ENCODE results near the gene PTPRU.
A peak's percentile ranks its signal among the peaks of the same experiment; 100 is the strongest.
"Not testable (repeated sequence)": the region's sequence is repeated elsewhere in the genome, so short reads cannot be mapped to it uniquely, and the experiment has no call there.

Gene PTPRU

DNA sequence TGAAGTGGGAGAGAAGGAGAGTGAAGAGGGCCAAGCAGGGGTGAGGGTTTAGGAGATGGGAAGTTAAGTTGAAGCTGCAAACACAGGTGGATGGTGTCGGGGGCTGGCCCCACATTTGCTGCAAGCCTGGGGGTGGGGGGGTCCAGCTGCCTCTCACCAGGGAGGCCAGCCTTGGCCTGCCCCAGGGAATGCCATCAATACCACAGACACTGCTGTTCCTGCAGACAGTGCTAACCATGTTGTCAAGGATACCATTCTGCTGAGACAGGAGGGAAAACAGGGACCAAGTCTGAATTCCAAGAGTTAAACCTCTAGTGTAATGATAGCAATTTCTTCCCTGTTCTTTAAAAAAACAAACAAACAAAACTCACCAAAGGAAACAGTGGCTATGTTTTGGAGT lies 13.6 kb upstream of the PTPRU start:
- no peak for DNase-seq

DNA sequence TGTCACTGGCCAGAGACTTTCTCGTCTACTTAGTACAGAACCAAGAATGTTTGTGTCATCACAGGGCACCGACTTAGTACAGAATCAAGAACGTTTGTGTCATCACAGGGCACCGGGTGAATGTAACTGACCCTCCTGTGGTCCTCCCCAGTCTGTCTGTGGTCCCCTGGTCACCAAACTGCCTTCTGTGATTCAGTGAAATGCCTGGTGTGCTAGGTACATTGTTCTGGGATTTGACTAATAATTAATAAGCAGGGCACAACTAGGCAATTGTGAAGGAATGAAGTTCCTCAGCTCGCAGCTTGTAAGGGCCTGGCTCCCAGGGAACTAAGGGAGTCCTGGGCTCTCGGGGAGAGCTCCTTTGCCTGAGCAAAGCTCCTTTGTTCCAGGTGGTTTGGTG lies 12.8 kb upstream of the PTPRU start:
- DNase-seq, result no peak

DNA sequence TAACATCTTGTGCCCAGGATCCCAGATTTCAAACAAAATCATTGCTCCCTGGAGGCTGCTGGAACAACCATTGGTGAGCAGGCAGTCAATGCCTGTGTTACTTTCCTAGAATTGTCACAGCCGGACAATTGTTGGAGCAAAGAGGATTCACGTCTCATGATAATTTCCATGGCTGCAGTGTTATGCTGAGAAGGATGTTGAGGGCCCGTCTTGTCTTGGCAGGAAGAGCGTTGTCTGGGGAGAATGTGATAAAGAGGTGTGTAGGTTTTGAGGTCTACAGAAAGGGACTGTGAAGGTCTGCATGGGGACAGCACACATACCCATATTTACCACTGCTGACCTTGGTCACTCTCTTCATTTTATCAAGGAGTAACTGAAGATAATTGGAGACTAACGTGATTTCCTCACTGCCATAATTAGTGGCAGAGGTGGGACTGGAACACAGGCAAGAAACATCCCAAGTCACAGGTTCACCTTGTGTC lies 11.9 kb upstream of the PTPRU start:
- no peak for DNase-seq

DNA sequence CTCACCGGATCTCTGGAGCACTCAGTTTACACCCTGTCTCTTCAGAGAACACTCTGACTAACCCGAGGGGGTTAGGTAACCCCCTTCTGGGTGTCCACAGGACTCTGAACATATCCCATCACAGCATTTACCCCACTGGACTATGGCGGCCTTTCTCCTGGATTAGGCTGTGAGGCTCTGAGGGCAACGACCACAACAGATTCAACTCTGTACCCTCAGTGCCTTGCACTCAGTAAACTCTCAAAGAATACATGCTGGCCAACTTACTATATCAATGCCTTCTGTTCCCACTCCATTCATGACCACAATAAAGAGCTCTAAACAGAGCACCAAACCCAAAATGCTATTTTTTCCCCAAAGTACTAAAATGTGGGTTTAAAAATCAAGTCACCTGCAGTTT lies 11.0 kb upstream of the PTPRU start:
- DNase-seq, result no peak

DNA sequence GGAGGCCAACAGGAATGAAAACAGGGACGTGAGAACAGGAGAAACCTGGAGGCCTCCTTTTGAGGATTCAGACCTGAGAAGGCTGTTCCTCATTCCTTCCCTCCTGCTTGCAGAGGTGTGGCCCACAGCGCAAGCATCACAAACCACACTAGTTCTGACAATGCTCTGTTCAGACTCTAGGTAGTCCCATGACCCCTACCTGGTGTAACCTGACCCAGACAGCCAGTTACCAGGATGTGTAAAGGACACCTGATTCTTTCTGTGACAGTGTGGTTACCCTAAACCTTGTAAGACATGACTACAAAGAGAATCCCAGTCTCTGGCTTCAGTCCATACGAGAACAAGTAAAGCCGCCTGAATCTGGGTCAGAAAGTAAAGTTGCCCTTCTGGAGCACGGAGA lies 8.8 kb upstream of the PTPRU start:
- DNase-seq, result no peak

DNA sequence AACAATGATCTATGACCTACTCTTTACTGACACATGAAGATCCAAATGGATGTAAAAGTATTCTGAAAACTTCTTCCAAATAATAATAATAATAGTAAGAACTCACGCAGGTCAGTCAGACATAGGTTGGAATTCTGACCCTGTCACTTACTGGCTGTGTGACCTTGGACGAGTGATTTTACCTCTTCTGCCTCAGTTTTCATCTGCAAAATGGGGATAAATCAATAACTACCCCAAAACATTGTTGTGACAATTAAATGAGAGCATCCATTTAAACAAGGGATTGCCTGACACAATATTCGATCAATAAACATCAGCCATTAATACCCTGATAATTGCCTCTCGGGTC lies 6.1 kb upstream of the PTPRU start:
- DNase-seq, result no peak

DNA sequence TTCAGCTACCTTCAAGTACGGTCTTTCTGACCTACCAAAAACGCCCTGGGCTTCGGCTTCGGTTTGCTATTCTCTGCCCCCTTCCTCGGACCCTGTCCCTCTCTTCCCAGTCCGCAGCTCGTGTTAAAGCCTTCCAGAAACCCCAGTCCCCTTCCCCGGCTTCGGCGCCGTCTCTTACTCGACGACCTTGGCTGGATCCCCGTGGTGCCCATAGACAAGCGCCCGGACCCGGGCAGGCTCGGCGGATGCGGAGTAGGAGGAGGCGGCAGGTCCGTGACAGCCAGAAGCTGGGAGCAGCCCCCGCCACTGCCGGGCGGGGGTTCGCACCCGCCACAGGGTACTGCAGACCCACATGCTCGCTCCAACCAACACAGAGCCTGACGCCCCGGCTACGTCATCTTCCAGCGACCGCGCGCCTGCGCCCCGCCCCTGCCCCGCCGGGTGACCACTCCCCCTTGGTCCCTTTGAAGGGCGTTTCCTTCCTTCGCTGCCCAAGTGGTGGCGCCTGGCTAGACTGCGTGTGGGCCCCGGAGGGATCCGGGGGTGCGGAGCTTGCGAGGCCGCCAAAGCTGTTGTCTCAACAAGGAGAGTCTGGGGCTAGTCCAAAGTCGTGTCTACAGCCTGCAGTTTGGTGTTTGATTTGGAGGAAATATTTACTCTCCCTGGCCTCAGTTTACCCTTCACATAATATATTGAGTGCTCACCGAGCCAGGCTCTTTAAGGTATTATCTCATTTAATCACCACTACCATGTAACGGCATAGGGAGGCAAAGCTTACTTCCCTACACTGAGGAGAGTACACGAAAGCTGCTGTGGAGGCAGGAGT lies 5.6 kb upstream of the PTPRU start, which contains the start of gene MECR:
MECR (minus strand) TSS at position 382 of the 826 bp plus-strand sequence; CDS start at position 354, 28 bp downstream.
- peak; percentile 96 to 97 for DNase-seq

DNA sequence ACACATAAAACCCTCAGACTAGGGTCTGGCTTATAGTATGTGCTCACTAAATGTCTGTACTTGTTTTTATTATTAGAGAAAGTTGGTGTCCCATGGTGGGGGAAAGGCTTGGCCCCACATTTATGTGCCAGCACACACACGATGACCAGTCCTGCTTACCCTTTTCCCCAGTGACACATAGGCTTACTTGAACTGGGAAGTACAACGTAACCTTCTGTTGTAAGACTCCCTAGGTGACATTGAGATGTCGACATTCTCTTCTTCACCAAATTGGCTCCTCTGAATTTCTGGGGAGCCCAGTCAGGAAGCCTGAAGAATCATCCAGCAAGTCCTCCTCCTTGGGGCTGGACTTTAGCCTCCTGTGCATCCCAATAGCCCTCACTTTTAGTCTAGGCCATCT lies 3.9 kb upstream of the PTPRU start:
- no peak for DNase-seq

DNA sequence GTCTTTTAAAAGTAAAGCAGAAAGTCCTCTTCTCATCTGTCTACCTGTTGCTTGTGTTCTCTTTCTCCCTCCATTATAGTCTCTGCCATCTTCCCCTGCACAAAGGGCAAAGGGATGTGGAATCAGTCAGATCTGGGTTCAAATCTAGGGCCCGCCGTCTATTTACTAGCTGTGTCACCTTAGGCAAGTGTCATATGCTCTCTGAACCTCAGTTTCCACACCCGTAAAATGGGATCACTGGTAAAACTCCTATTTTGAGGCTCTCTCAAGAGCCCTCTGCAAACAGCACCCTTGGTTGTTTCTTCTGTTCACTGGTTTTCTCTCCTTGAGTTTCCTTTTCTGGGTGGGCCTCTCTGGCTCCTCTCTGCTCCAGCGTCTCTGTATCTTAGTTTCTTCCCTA lies 2.6 kb upstream of the PTPRU start:
- no peak for DNase-seq

DNA sequence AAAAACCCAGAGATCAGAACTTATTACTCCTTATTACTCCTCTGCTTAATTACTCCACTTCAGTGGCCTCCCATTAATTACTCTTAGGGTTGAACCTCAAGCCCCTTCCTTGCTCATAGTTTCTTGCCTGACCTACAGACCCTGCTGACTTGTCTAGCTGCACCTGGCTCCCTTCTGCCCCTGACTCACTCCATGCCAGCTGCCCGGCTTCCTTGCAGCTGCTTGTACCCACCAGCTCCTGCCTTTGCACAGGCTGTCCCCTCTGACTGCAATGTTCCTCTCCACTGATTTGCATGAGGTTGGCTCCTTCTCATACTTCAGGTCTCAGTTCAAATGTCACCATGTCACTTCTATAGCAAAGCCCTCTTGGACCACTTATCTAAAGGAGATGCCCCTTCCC lies 1.9 kb upstream of the PTPRU start:
- no peak for DNase-seq

DNA sequence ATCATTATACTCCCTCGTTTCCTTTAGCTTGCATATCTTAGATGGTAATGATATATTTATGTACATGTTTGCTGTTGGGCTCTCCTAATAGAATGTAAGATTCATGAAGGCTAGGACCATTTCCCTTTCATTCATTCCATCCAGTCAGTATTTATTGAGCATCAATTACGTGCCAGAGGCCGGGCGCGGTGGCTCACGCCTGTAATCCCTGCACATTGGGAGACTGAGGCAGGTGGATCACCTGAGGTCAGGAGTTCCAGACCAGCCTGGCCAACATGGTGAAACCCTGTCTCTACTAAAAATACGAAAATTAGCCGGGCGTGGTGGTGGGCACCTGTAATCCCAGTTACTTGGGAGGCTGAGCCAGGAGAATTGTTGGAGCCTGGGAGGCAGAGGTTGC lies 1.4 kb upstream of the PTPRU start:
- DNase-seq, result not testable (repeated sequence)

DNA sequence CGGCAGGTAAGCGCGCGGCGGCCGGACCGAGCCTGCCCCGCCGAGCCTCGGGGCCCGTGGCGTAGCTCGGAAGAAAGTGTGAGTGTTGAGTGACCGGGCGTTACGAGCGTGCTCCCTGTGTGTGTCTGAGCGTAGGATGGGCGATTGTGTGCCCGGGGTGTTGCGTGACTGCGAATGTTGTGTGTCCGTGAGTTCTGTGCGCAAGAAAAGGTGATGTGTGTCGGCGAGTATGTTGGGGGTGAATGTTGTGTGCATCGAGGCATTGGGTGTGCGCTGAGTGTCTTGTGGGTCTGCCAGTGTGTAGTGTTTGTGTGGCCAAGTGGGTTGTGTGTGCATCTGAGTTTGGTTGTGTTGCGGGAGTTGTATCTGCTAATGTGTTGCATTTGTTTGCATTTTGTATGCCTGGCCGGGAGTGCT lies 398 bp downstream of the PTPRU start:
- peak in 1 of 2 donors; percentile 28 for DNase-seq

DNA sequence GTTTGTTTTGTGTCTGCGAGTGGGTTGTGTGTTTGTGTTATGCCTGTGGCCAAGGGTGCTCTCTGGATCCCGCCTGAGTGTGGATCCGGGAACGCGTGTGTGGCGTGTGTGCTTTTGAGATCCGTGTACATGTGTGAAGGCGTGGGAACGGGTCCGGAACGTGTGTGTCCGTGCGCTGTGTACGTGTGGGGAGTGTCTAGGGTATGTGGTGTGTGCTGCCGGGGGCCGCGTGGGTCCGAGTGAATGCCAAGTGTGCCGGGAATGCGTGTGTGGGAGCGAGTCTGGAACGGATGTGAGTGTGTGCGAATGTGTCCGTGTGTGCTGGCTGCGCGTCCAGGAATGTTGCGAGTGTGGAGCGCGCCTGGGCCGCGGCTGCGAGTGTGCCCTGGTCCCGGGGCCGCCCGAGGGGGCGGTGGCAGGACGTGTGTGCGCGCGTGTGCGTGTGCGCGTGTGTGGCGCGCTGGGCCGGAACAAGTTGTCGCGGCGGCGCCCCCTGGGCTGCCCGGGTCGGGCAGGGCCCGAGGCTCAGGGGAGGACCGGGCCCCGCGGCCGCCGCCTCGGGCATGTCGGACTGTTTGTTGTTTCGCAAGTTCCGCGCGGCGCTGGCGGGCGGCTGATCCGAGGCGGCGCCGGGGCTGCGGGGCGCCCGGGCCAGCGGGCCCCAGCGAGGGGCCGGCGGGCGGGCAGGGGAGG lies 953 bp downstream of the PTPRU start:
- peak in 1 of 2 donors; percentile 25 for DNase-seq

DNA sequence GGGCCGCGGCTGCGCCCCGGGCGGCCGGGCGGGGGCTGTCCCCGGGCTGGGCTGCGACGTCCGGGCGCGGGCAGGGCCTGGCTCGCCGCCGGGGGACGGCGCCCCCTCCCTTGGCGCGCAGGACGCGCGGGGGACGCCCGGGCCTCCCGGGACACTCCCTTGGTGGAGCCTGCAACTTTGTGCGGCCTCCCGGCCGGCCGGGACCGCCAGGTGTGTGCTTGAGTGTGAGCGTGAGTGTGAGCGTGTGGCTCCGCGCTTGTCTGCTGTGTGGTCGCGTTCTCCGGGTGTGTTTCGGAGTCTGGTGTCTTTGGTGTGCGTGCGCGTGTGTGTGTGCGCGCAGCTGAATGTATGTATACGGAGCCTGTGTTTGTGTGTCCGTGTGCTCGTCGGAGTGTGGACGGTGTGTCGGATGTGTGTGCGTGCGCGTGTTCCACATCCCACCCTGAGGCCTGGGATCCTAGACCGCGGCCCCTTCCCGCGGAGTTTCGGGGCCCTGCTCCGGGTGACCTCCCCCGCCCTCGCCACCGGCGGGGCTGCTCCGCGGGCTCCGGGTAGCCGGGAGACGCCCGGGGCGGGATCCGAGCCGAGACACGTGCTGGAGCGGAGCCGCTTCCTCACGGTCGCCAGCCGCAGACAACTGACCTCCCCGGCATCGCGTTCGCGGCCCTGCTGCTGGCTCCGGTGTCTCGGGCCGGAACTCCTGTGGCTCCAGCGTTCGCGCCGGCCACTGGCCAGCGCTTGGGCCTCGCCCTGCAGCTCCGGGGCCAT lies 1.7 kb downstream of the PTPRU start:
- DNase-seq, result peak in 1 of 2 donors; percentile 20

DNA sequence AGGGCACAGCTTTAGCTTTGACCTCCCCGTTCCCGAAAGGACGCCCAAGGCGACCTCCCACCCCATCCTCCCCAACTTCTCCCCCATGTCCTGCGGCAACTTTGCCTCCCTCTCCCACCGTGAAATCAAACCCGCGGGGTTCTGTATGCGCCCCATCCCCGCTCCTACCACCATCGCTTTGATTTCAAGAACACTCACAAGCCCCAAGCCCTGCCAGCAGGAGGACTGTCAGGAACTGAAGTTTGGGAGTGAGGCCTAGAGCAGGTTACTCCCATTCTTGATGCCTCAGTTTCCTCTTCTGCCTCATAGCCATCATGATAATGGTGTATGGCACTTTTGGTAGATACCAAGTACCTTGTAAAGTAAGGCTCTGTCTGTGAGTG lies 2.3 kb downstream of the PTPRU start:
- DNase-seq, result no peak

DNA sequence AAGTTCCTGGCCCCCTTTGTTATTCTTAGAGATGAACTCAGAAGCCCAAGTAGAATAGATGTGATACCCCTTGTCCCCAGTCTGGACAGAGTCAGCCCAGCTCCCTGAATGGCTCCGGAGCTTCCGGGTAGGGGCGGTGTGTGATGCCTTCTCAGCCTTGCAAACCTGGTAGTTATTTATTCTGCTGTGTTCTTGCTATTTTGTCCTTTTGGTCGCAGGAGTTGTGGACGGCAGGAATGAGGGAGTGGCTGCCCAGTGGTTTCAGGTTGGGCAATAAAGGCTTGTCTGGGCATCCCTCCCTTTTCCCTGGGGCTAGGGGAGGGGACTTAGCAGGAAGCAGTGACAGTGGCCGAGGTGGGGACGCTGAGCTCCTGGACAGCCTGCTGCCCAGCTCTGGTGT lies 2.8 kb downstream of the PTPRU start:
- no peak for DNase-seq

DNA sequence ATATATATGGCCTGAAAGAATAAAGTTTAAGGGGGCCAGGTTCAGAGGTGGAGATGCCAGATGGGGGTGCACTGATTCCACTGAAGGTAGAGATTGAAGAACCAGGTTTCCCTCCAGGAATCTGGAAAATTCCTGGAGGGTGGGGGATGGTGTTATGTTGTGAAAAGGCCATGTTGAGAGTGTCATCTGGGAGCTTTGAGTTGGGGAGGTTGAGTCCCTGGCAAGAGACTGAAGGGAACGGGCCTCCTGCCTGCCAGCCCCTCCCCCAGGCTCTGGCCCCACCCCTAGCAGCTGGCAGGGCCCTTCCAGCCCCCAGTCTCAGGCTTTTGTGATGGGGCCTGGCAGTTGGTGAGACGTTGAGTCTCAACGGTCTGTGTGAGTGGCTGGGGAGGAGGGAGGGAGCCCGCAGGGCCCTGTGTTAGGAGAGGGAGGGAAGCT lies 4.1 kb downstream of the PTPRU start:
- no peak for DNase-seq

DNA sequence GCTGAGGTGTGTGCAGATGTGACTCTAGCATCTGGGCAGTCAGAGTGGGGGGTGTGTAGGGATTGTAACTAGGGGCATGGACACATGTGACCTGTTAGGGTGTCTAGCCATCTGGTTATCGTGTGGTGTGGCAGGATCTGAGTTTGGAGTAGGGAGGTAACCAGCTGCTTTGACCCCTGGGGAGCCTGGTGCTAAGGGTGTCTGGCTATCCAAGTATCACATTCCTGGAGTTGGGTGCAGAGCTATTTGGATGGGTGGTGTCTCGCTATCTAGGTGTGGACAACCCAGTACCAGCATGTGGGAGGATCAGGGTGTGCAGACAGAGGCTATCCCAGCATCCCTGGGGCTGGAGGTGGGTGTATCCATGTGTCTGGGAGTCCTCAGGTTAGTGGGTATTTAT lies 4.7 kb downstream of the PTPRU start:
- no peak for DNase-seq

DNA sequence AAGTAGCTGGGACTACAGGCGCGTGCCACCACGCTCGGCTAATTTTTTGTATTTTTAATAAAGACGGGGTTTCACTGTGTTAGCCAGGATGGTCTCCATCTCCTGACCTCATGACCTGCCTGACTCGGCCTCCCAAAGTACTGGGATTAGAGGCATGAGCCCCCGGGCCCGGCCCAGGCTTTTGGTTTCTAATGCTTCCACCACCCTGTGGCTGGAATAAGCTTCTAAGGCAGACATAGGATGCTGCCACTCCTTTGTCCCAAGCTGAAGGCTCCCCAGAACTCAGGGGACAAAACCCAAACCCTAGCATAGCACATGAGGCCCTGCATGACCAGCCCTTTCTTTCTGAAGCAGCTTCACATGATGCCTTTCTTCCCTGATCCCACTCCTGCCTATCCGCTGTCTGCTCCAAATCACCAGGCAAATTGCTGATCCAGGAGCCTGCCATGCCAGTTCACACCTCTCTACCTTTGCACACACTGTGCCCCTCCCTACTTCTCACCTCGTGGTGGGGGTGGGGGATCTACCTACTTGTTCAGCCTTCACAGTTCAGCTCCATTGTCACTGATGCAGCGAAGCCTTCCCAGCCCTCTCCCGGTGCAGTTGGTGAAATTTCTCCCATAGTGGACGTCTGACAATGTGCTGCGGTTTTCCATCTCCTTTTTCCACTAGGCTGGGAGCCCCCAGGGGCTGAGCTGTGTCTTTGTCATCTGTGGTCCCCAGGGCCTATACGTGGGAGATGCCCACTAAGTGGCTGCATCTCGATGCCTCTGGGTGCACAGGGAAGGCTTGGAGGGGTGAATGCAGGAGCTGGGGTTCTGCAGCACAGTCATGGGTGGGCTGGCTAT lies 6.9 kb downstream of the PTPRU start:
- no peak for DNase-seq

DNA sequence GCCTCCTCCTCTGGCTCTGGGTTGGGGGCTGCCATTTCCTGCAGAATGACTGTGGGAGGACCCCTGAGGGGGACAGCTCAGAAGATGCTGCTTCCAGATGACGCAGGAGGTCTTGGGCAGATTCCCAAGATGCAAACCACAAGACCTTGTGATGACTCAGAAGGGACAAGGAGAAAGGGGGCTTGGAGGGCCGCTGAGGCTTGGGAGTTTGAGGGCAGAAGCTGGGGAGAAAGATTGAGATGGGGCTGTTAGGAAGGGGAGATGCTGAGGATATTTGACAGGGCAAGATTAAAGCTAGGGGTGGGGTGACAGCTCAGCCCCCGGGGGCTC lies 7.5 kb downstream of the PTPRU start:
- no peak for DNase-seq

DNA sequence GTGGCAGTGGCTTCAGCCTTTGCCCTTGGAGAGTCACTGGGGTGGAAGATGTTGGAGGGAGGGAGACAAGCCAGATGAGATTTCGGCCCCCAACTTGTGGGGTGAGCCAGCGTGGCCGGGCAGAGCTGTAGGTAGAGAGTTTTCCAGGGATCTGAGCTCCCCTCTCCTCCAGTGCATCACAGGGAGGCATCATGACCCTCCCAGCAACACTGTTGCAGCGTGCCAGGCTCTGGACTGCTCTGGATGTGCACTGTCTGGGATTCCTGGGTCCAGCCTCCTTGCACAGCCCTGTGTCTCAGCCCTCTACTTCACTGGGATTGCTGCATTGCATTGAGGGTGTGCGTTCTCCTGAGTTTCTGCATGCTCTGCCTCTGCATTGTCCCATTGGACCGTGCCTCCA lies 8.9 kb downstream of the PTPRU start:
- DNase-seq, result no peak

DNA sequence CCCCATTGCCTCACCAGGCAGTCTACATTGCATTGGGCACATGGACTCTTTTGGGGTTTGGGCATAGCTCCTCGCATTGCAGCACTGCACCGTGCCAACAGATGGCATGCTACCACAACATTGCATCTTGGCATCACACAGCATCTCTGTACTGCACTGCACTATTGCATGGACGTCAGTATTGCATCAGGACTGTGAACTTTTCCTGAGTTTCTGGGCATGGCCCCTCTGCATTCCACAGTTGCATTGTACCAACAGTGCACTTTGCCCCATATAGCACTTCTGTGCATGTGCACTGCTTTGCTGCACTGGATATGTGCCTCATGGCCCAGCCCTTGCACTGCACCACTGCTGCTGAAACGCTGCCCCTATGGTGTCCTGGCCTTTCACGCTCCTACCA lies 9.6 kb downstream of the PTPRU start:
- DNase-seq, result no peak

DNA sequence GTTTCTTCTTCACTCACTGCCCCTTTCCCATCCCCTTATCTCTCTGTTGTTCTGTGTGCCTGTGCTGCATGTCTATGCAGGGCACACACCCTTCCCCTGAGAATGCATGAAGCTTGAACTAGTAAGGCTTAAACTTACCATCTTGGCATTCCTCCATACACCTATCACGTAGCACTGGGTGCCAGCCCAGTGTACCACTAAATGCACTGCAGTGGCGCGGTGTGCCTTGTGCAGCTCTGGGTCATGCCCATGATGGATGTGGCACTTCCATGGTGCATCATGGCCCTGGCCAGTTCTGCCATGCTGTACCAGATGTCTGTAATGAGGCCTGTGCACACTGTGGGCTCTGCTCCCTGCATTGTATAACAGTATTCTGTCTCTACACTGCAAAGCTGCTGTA lies 10.7 kb downstream of the PTPRU start:
- no peak for DNase-seq

Data from stimulated activated CD4-positive, alpha-beta T cell treated with anti-CD3 and anti-CD28 coated beads, Interleukin-2, amount 100 ng/mL, for 24 hours (primary cell).